Kidney (tissue), 14 donors: ENCODE data around the gene SLC5A10. TPM values are rescaled to one million over a fixed set of nuclear protein-coding genes. Genes with fewer than 3 reads are reported as not detected.
A peak's percentile ranks its signal among the peaks of the same experiment; 100 is the strongest.

Experiments used
- DNase-seq, 5 donors: peaks; one replicate each; pipeline ENCODE4 v3.0.0-alpha.2; 2013 to 2020
- FAIRE-seq: peaks from 2 replicates; lab custom pipeline; 2012; peaks lifted over from hg19 to GRCh38; lab: Jason Lieb, UNC
- H3K27ac ChIP-seq, 2 donors: one replicate each; pipeline ENCODE4 v1.7.0; 2013; ENCODE audit warnings: low read depth in 2 of 2, low read length in 2 of 2, inconsistent platforms in 1 of 2
- H3K27me3 ChIP-seq: one replicate; pipeline ENCODE4 v1.7.1; 2013; ENCODE audit warnings: low read length, inconsistent platforms; ENCODE audit not compliant: control insufficient read depth, insufficient read depth
- H3K36me3 ChIP-seq, 3 donors: one replicate each; pipeline versions ENCODE4 v1.7.0 to v1.7.1; 2013; ENCODE audit warnings: low read length in 3 of 3, control low read depth in 1 of 3, inconsistent platforms in 1 of 3; ENCODE audit not compliant: insufficient read depth in 3 of 3, control insufficient read depth in 2 of 3
- H3K4me1 ChIP-seq, 3 donors: one replicate each; pipeline versions ENCODE4 v1.7.0 to v1.7.1; 2013; ENCODE audit warnings: low read length in 3 of 3, inconsistent platforms in 1 of 3, low read depth in 1 of 3; ENCODE audit not compliant: control insufficient read depth in 2 of 3, insufficient read depth in 2 of 3
- H3K4me3 ChIP-seq, 3 donors: one replicate each; pipeline versions ENCODE4 v1.7.0 to v1.8.1; 2013; ENCODE audit warnings: low read length in 3 of 3, control low read depth in 1 of 3, inconsistent platforms in 1 of 3
- H3K9ac ChIP-seq, 3 donors: one replicate each; pipeline versions ENCODE4 v1.7.0 to v1.7.1; 2013; ENCODE audit warnings: low read length in 3 of 3, control low read depth in 1 of 3, inconsistent platforms in 1 of 3
- H3K9me3 ChIP-seq, 3 donors: one replicate each; pipeline versions ENCODE4 v1.7.0 to v1.7.1; 2013; ENCODE audit warnings: low read length in 3 of 3, control low read depth in 1 of 3, inconsistent platforms in 1 of 3; ENCODE audit not compliant: control insufficient read depth in 2 of 3, insufficient read depth in 1 of 3
- CTCF ChIP-seq: IDR thresholded peaks from 3 replicates; pipeline ENCODE4 v1.5.1; 2012; ENCODE audit warnings: mild to moderate bottlenecking, moderate library complexity, borderline replicate concordance; ENCODE audit not compliant: insufficient read depth; ENCODE audit errors: extremely low read depth
- intact Hi-C: fragments of 100-400 bp; cut with DNase I; formaldehyde crosslinking; loops from one replicate; pipeline ENCODE4 v1.11.1; 2022
- polyA plus RNA-seq: library from polyadenylated mRNA; stranded (reverse); fragments of 350-450 nt; fragmentation: Illumina TruSeq; extraction: RNeasy Lipid Tissue Mini Kit (QIAGEN cat#74804); gene quantifications from one replicate; pipeline ENCODE4 v1.2.3, GENCODE V29; 2014; ENCODE audit warnings: low read depth, low replicate concordance; ENCODE audit not compliant: insufficient read depth
- total RNA-seq: library from RNA; stranded (reverse); fragmentation: NEBNext Ultra II Directional; extraction: Animal tissue kit (Norgen Biotek cat#: 25700); gene quantifications from one replicate; pipeline ENCODE4 v1.2.1, GENCODE V29; 2021
- donor health status: control.
- donor health status: control.
- donor health status: control.
- donor health status: control.
- donor health status: control.
- donor health status: DM: yes; HTN: yes; CAD: no.
- donor health status: Normal renal cell carcinoma (clear cell type).

Gene SLC5A10
- total and polyA plus RNA-seq, 2 donors from 2014 or later = 9.7 to 16.5 TPM

- no peak for FAIRE-seq
- H3K27me3 ChIP-seq = no peaks in the 10 kb centered on the region
- H3K4me3 ChIP-seq = peak overlapping the region in 1 of 3 donors; percentile 39
- intact Hi-C loops = no loop called here
- H3K36me3 ChIP-seq = no peaks in the 10 kb centered on the region
- peaks cover 0 to 7% (median 0%) of the 10 kb centered on the region in 3 donors for H3K4me1 ChIP-seq
- no peak overlapping the region for H3K27ac ChIP-seq
- no peak for DNase-seq
- H3K9ac ChIP-seq = no peak overlapping the region
- peaks cover 0 to 4% (median 0%) of the 10 kb centered on the region in 3 donors for H3K9me3 ChIP-seq
- no peak for TF ChIP-seq CTCF
These were observed 51.0 kb downstream of the SLC5A10 start for GRCh38 chr17:19002805-19003542.

GRCh38 chr17:19003543-19004420, 51.8 kb downstream of the SLC5A10 start:
- DNase-seq (peak; percentile 68 to 85 (median 73)), FAIRE-seq (no peak)
- H3K4me3 ChIP-seq = peak overlapping the region; percentile 60
- H3K4me1 ChIP-seq = peaks cover 0 to 5% (median 0%) of the 10 kb centered on the region in 3 donors
- intact Hi-C loops = no loop called here
- no peaks in the 10 kb centered on the region for H3K36me3 ChIP-seq
- TF ChIP-seq CTCF = no peak
- H3K9ac ChIP-seq = peak overlapping the region in 1 of 3 donors; percentile 61
- H3K9me3 ChIP-seq = peaks cover 0 to 4% (median 0%) of the 10 kb centered on the region in 3 donors
- no peaks in the 10 kb centered on the region for H3K27me3 ChIP-seq
- H3K27ac ChIP-seq = peak overlapping the region in 1 of 2 donors; percentile 22

- Histone ChIP-seq H3K27ac (peak within 1 kb of the TSS; percentile 32 to 48), H3K9me3 (peaks cover 0 to 4% (median 0%) of the 10 kb centered on the region in 3 donors), H3K9ac (peak within 1 kb of the TSS in 2 of 3 donors; percentile 26 to 77), H3K4me3 (peak within 1 kb of the TSS; percentile 60), H3K27me3 (no peaks in the 10 kb centered on the region), H3K4me1 (peaks cover 0 to 5% (median 0%) of the 10 kb centered on the region in 3 donors), H3K36me3 (no peaks in the 10 kb centered on the region)
- intact Hi-C loops = no loop called here
- DNase-seq = peak; percentile 36 to 94 (median 75)
- TF ChIP-seq CTCF = no peak
- FAIRE-seq = no peak
These were observed 52.6 kb downstream of the SLC5A10 start, which contains the start of gene FAM83G for GRCh38 chr17:19004421-19005136. TSS of gene FAM83G (minus strand) at chr17:19004764. CDS start at chr17:19004041, 723 bp downstream.
